Cardiac muscle cell (in vitro differentiated cells and primary cell): ENCODE results near the gene ANKRD36. TPM values are rescaled to one million over a fixed set of nuclear protein-coding genes. Genes with fewer than 3 reads are reported as not detected.
"Not testable (repeated sequence)": the region's sequence is repeated elsewhere in the genome, so short reads cannot be mapped to it uniquely, and the experiment has no call there.

Source experiments
- DNase-seq, 2 donors: peaks; one replicate each; pipeline versions ENCODE4 v3.0.0 to v3.0.0-alpha.2; 2010 to 2017; ENCODE audit warnings: low read depth in 1 of 2, low spot score in 1 of 2
- H3K27ac ChIP-seq: fragments of 200-600 bp; sonication (generic); 2 replicates; pipeline ENCODE4 v1.5.1; 2016
- H3K27me3 ChIP-seq: fragments of 200-600 bp; sonication (generic); 2 replicates; pipeline ENCODE4 v1.6.0; 2016; ENCODE audit warnings: control low read depth
- H3K36me3 ChIP-seq: fragments of 200-600 bp; sonication (generic); 2 replicates; pipeline ENCODE4 v1.5.1; 2016; ENCODE audit warnings: control low read depth
- H3K4me1 ChIP-seq: fragments of 200-600 bp; sonication (generic); 2 replicates; pipeline ENCODE4 v1.8.1; 2017; ENCODE audit warnings: low read depth, mild to moderate bottlenecking, mixed run types
- H3K4me3 ChIP-seq: fragments of 200-600 bp; sonication (generic); 2 replicates; pipeline ENCODE4 v1.5.1; 2016; ENCODE audit warnings: mild to moderate bottlenecking
- H3K9me3 ChIP-seq: fragments of 200-600 bp; sonication (generic); 2 replicates; pipeline ENCODE4 v1.5.1; 2017; ENCODE audit warnings: low read depth, mild to moderate bottlenecking, control low read depth
- polyA plus RNA-seq: library from polyadenylated mRNA; unstranded; fragments of >200 nt; fragmentation: Nextera tagmentation; extraction: Ambion mirVana; gene quantifications from 2 replicates; pipeline ENCODE4 v1.2.1, GENCODE V29; 2016
- total RNA-seq: library from RNA; depleted of rRNA; stranded (reverse); fragments of >200 nt; gene quantifications from 2 replicates; pipeline ENCODE4 v1.2.3, GENCODE V29; 2016
- TF ChIP-seq, protein P1 (sequence below): IDR thresholded peaks from 2 replicates; pipeline ENCODE4 v1.5.1; 2012; ENCODE audit warnings: low read depth, mild to moderate bottlenecking, low read length

ANKRD36 gene
- total and polyA plus RNA-seq, 2 experiments from 2014 or later: 29.6 to 72.7 TPM

DNA sequence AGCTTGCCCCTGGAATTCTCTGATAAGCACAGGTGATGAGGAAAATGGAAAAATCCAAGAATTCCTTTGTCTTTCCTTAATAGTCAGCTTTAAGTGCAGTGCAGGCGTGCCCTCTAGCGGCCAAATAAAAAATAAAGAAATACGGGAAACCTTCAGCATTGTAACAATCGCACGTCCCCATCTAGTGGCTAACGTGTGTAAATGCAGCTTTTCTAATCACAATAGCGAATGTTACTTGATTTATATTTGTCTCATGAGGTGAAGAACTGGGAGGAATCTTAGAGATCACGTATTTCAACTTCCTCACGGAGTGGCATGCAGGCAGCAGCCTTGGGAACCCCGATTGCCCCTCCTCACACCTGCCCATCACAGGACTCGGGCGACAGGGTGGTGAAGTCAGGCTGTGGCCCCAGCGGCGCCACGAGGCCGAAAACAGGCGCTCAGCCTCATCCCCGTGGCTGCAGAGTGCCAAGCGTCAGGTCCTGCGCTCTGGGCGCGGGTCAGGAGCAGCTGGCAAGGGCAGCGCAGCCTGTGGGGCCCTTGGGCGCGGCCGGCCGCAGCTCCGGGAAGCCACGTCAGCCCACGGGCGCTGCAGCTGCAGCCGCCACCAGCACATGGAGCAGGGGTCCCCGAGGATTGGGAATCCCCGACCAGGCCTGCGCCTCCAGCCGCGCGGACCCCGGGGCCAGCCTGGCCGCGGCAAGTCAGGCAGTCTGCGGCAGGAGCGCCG, 468 bp upstream of the ANKRD36 start:
- not testable (repeated sequence) for H3K27me3 ChIP-seq, H3K9me3 ChIP-seq, H3K4me1 ChIP-seq, H3K36me3 ChIP-seq
- DNase-seq: peak; percentile 44 to 49
- TF ChIP-seq, protein P1, sequence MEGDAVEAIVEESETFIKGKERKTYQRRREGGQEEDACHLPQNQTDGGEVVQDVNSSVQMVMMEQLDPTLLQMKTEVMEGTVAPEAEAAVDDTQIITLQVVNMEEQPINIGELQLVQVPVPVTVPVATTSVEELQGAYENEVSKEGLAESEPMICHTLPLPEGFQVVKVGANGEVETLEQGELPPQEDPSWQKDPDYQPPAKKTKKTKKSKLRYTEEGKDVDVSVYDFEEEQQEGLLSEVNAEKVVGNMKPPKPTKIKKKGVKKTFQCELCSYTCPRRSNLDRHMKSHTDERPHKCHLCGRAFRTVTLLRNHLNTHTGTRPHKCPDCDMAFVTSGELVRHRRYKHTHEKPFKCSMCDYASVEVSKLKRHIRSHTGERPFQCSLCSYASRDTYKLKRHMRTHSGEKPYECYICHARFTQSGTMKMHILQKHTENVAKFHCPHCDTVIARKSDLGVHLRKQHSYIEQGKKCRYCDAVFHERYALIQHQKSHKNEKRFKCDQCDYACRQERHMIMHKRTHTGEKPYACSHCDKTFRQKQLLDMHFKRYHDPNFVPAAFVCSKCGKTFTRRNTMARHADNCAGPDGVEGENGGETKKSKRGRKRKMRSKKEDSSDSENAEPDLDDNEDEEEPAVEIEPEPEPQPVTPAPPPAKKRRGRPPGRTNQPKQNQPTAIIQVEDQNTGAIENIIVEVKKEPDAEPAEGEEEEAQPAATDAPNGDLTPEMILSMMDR: peak; percentile 63
- peak overlapping the region; percentile 20 for H3K27ac ChIP-seq
- H3K4me3 ChIP-seq: peak overlapping the region; percentile 50

DNA sequence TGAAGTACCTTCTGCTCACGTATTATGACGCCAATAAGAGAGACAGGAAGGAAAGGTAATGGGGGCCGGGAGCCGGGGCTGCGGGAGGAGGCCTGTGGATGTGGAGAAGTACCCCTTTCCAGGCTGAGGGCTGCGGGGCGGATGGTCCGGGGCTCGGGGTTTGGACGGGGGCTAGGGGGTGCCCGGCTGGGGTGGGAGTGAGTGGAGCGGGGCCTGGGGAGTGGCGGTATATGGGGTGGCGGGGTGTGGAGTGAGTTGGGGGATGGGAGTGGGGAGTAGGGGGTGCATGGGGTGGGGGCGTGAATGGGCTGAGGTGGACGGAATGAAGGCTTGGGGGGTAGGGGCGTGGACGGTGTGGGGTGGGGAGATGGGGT, 916 bp downstream of the ANKRD36 start:
- Histone ChIP-seq H3K27ac (peak overlapping the region; percentile 41), H3K4me3 (peak overlapping the region; percentile 50)
- H3K9me3 ChIP-seq: not testable (repeated sequence)

DNA sequence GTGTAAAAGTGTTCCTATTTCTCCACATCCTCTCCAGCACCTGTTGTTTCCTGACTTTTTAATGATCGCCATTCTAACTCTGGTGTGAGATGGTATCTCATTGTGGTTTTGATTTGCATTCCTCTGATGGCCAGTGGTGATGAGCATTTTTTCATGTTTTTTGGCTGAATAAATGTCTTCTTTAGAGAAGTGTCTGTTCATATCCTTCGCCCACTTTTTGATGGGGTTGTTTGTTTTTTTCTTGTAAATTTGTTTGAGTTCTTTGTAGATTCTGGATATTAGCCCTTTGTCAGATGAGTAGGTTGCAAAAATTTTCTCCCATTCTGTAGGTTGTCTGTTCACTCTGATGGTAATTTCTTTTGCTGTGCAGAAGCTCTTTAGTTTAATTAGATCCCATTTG, 16.1 kb downstream of the ANKRD36 start:
- H3K4me1 ChIP-seq, H3K27me3 ChIP-seq, H3K27ac ChIP-seq, DNase-seq, H3K9me3 ChIP-seq, H3K36me3 ChIP-seq, H3K4me3 ChIP-seq: not testable (repeated sequence)

More for the DNA sequence above, 916 bp downstream of the ANKRD36 start:
- not testable (repeated sequence) for H3K4me1 ChIP-seq, H3K27me3 ChIP-seq, DNase-seq, H3K36me3 ChIP-seq

DNA sequence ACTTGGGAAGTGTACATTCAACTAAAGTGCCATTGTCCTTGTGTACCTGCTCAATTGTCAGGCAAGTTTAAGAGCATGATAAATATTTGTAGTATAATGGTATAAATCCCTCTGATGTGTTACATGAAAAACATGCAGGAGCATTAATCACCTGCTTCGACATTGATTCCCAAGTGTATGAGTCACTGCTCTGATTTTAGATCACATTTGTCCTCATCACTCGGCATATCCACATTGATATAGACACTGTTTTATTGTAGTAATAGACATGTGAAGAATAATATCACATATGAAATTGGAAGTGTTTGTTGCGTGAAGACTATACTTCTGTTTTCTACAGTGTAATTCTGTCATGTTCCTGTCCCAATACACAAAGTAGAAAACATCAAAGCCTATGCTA, 31.1 kb downstream of the ANKRD36 start:
- not testable (repeated sequence) for H3K4me1 ChIP-seq, H3K27me3 ChIP-seq, H3K9me3 ChIP-seq, H3K27ac ChIP-seq, DNase-seq, H3K4me3 ChIP-seq
- H3K36me3 ChIP-seq: peaks cover 22% of the 10 kb centered on the region

DNA sequence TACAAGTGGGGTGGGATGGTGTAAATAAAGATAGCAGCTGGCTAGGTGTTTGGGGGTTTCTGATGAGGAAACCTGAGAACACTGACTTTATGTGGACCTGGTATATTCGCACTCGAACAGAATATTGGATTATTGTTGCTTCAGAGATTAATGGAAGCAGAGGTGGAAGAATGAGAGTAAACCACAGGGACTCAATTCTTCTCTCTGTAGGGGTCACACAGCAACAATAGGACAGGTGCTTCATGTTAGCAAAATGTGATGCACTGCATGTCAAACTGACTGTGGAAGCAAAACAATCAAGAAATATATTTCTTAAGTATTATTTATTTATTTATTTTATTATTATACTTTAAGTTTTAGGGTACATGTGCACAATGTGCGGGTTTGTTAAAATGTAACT, 53.6 kb downstream of the ANKRD36 start:
- not testable (repeated sequence) for H3K9me3 ChIP-seq, H3K4me3 ChIP-seq, H3K4me1 ChIP-seq, H3K27ac ChIP-seq, H3K36me3 ChIP-seq, DNase-seq, H3K27me3 ChIP-seq

DNA sequence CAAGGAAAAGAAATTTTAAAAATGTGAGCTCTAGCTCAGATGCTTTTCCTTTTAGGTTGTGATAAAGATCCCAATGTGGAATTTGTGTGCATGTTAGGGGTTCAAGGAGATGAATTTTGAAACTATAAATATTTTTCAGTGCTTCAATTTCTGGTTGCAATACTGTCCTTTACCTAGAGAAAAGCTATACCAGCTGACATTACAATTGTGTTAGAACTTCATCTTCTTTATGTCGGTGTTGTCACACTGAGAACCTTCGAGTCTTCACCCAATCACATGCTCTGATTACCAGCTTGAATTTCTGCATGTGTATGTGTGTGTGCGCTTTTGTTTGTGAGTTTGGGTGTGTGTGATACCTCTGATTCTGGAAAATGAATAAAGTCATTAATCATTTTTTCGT, 55.0 kb downstream of the ANKRD36 start:
- H3K4me3 ChIP-seq, H3K36me3 ChIP-seq, H3K27me3 ChIP-seq, H3K27ac ChIP-seq, DNase-seq, H3K9me3 ChIP-seq, H3K4me1 ChIP-seq: not testable (repeated sequence)

DNA sequence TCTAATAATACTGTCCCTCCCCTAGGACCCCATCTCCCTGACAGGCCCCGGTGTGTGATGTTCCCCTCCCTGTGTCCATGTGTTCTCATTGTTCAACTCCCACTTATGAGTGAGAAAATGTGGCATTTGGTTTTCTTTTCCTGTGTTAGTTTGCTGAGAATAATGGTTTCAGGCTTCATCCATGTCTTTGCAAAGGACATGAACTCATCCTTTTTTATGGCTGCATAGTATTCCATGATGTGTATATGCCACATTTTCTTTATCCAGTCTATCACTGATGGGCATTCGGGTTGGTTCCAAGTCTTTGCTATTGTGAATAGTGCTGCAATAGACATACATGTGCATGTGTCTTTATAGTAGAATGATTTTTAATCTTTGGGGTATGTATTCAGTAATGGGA, 55.6 kb downstream of the ANKRD36 start:
- H3K4me3 ChIP-seq, H3K36me3 ChIP-seq, H3K9me3 ChIP-seq, H3K27ac ChIP-seq, DNase-seq, H3K27me3 ChIP-seq, H3K4me1 ChIP-seq: not testable (repeated sequence)

DNA sequence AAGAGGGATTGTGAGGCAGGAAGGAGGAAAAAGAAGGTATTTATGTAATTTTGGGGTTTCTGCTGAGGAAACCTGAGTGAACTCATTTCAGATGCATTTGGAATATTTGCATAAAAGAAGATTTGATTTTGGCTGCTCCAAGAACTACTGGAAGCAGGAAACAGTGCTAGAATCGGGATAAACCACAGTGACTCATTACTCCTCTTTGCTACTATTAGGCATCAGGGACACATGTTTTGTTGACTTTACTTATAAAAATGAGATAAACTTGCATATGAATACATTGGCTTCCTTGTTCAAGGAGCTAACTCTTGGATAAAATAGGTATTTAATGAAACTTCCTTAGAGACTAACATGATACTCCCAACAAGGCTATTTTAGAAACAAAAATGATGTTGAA, 67.4 kb downstream of the ANKRD36 start:
- not testable (repeated sequence) for H3K4me1 ChIP-seq, H3K9me3 ChIP-seq, H3K4me3 ChIP-seq, H3K27me3 ChIP-seq, H3K27ac ChIP-seq
- DNase-seq: peak in 1 of 2 donors; percentile 60
- peaks cover 10% of the 10 kb centered on the region for H3K36me3 ChIP-seq

DNA sequence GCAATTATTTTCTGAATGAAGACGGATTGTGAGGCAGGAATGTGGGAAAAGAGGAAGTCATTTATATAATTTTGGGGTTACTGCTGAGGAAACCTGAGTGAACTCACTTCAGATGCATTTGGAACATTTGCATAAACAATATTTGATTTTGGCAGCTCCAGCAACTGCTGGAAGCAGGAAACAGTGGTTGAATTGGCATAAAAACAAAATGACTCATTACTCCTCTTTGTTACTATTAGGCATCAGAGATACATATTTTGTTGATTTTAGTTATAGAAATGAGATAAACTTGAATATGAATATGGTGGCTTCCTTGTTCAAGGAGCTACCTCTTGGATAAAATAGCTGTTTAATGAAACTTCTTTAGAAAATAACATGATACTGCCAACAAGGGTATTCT, 82.4 kb downstream of the ANKRD36 start:
- DNase-seq: peak in 1 of 2 donors; percentile 85
- H3K4me3 ChIP-seq, H3K27ac ChIP-seq, H3K27me3 ChIP-seq, H3K4me1 ChIP-seq, H3K9me3 ChIP-seq: not testable (repeated sequence)
- peaks cover 72% of the 10 kb centered on the region for H3K36me3 ChIP-seq

DNA sequence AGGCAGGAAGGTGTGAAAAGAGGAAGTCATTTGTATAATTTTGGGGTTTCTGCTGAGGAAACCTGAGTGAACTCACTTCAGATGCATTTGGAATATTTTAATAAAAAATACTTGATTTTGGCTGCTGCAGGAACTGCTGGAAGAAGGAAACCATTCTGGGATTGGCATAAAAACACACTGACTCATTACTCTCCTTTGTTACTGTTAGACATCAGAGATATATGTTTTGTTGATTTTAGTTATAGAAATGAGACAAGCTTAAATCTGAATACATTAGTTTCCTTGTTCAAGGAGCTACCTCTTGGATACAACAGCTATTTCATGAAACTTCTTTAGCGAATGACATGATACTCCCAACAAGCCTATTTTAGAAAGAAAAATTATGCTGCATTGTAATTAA, 84.3 kb downstream of the ANKRD36 start:
- peak in 1 of 2 donors; percentile 21 for DNase-seq
- not testable (repeated sequence) for H3K4me3 ChIP-seq, H3K4me1 ChIP-seq, H3K9me3 ChIP-seq, H3K27me3 ChIP-seq, H3K27ac ChIP-seq
- H3K36me3 ChIP-seq: peaks cover 74% of the 10 kb centered on the region

DNA sequence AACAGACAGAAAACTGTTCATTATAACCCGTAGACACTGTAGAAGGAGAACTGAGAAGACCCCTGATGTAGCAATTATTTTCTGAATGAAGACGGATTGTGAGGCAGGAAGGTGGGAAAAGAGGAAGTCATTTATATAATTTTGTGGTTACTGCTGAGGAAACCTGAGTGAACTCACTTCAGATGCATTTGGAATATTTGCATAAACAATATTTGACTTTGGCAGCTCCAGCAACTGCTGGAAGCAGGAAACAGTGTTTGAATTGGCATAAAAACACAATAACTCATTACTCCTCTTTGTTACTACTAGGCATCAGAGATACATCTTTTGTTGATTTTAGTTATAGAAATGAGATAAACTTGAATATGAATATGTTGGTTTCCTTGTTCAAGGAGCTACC, 87.9 kb downstream of the ANKRD36 start:
- not testable (repeated sequence) for H3K9me3 ChIP-seq, H3K27ac ChIP-seq, H3K27me3 ChIP-seq, H3K4me1 ChIP-seq, H3K4me3 ChIP-seq, DNase-seq
- H3K36me3 ChIP-seq: peaks cover 61% of the 10 kb centered on the region

DNA sequence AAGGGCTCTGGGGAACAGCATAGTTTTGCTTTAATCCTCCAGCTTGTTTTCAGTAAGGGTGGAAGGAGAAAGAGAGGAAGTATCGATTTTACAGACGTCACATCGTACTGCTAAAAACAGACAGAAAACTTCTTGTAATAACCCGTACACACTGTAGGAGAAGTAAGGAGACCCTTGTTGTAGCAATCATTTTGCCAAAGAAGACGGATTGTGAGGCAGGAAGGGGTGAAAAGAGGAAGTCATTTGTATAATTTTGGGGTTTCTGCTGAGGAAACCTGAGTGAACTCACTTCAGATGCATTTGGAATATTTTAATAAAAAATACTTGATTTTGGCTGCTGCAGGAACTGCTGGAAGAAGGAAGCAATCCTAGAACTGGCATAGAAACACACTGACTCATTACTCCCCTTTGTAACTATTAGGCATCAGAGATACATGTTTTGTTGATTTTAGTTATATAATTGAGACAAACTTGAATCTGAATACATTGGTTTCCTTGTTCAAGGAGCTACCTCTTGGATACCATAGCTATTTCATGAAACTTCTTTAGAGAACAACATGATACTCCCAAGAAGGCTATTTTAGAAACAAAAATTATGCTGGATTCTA, 89.8 kb downstream of the ANKRD36 start:
- DNase-seq, H3K4me1 ChIP-seq, H3K9me3 ChIP-seq, H3K27ac ChIP-seq, H3K27me3 ChIP-seq, H3K4me3 ChIP-seq: not testable (repeated sequence)
- H3K36me3 ChIP-seq: peaks cover 46% of the 10 kb centered on the region
